ENCODE data around the gene ZFHX3. TPM values are rescaled to one million over a fixed set of nuclear protein-coding genes. Genes with fewer than 3 reads are reported as not detected.

The ZFHX3 gene
- total and polyA plus RNA-seq, 9 of the 15 experiments (the other 6 are each of a cell fraction or from before 2014, with no cell fraction given) = 0.01 to 0.23 (median 0.06) TPM; not detected in 4

GRCh38 chr16:73095885-73096421, 48.0 kb upstream of the ZFHX3 start:
- FAIRE-seq = no peak
- Histone ChIP-seq H3K79me2 (ENCODE audit: control insufficient read depth, insufficient read depth, low read length) (no peaks in the 10 kb centered on the region), H3K9me3 (replicated peaks; ENCODE audit: control insufficient read depth, insufficient read depth, low read depth, low read length) (no peaks in the 10 kb centered on the region), H3K4me2 (ENCODE audit: insufficient read depth, low read length) (no peak overlapping the region), H3K9ac (ENCODE audit: insufficient read depth in 1 of 2, low read depth in 2 of 2, low read length in 2 of 2) (no peak overlapping the region), H3K4me1 (replicated peaks in 1 of 2; ENCODE audit: control insufficient read depth in 2 of 2, insufficient read depth in 2 of 2, low read length in 2 of 2) (no peaks in the 10 kb centered on the region), H3K36me3 (ENCODE audit: control insufficient read depth, insufficient read depth, low read length) (no peaks in the 10 kb centered on the region), H3K9me1 (ENCODE audit: control insufficient read depth, insufficient read depth, low read length) (no peaks in the 10 kb centered on the region), H2AFZ (ENCODE audit: low read depth, low read length) (no peak overlapping the region), H3K4me3 (no peak overlapping the region), H3K27ac (ENCODE audit: extremely low read depth, low read depth, low read length) (no peak overlapping the region), H3K27me3 (ENCODE audit: control insufficient read depth in 2 of 2, insufficient read depth in 2 of 2, low read length in 2 of 2) (peaks cover 20% of the 10 kb centered on the region in 2 experiments; a peak in 4 of 5 replicates), H4K20me1 (replicated peaks; ENCODE audit: control insufficient read depth, insufficient read depth, low read length) (no peaks in the 10 kb centered on the region)
- no peak for ATAC-seq
- intact Hi-C loops (cut with micrococcal nuclease) = no loop called here
- CTCF ChIA-PET (ENCODE audit: low intra/inter-chr PET ratio) = no interaction called here
- WGBS (ENCODE audit: insufficient coverage, low coverage, missing lambda C conversion rate) = 0% methylated on average over 6 of the region's 9 CpGs
- BruUV-seq (replicated peaks) = no TSS peak
- in situ Hi-C loops (cut with MboI) = no loop called here
- no peak for TF ChIP-seq ZNF785 (CRISPR knock-in tag; IDR thresholded peaks at IDR 0.05)
- peak; percentile 52 for TF ChIP-seq NFIC (IDR thresholded peaks at IDR 0.05)
- DNase-seq (ENCODE audit: extremely low read depth in 1 of 4, low spot score in 3 of 4) = no peak
- POLR2A ChIA-PET = interaction anchor here (0.7 kb wide), 1 partner anchor 232 kb away, joined by 3 read pairs; no protein-coding TSS in a partner anchor

- in situ Hi-C loops (cut with MboI) = no loop called here
Measured at GRCh38 chr16:73095142-73095820, 47.4 kb upstream of the ZFHX3 start.

More at GRCh38 chr16:73095142-73095820, 47.4 kb upstream of the ZFHX3 start:
- Histone ChIP-seq H3K9ac (ENCODE audit: insufficient read depth in 1 of 2, low read depth in 2 of 2, low read length in 2 of 2) (no peak overlapping the region), H3K27me3 (ENCODE audit: control insufficient read depth in 2 of 2, insufficient read depth in 2 of 2, low read length in 2 of 2) (peaks cover 20% of the 10 kb centered on the region in 2 experiments; a peak in 4 of 5 replicates), H3K4me2 (ENCODE audit: insufficient read depth, low read length) (no peak overlapping the region), H2AFZ (ENCODE audit: low read depth, low read length) (no peak overlapping the region), H3K27ac (ENCODE audit: extremely low read depth, low read depth, low read length) (no peak overlapping the region), H4K20me1 (replicated peaks; ENCODE audit: control insufficient read depth, insufficient read depth, low read length) (no peaks in the 10 kb centered on the region), H3K4me1 (replicated peaks in 1 of 2; ENCODE audit: control insufficient read depth in 2 of 2, insufficient read depth in 2 of 2, low read length in 2 of 2) (no peaks in the 10 kb centered on the region), H3K79me2 (ENCODE audit: control insufficient read depth, insufficient read depth, low read length) (no peaks in the 10 kb centered on the region), H3K4me3 (no peak overlapping the region), H3K9me1 (ENCODE audit: control insufficient read depth, insufficient read depth, low read length) (no peaks in the 10 kb centered on the region), H3K36me3 (ENCODE audit: control insufficient read depth, insufficient read depth, low read length) (no peaks in the 10 kb centered on the region), H3K9me3 (replicated peaks; ENCODE audit: control insufficient read depth, insufficient read depth, low read depth, low read length) (no peaks in the 10 kb centered on the region)
- ChIA-PET POLR2A (interaction anchor here (0.6 to 0.7 kb wide), 2 partner anchors 9 to 231 kb away, joined by 3 to 4 read pairs; no protein-coding TSS in a partner anchor), CTCF (ENCODE audit: low intra/inter-chr PET ratio) (no interaction called here)
- FAIRE-seq (no peak), DNase-seq (ENCODE audit: extremely low read depth in 1 of 4, low spot score in 3 of 4) (no peak), ATAC-seq (no peak)
- BruUV-seq (replicated peaks) = no TSS peak
- WGBS (ENCODE audit: insufficient coverage, low coverage, missing lambda C conversion rate) = 0% methylated on average over 6 of the region's 6 CpGs
- TF ChIP-seq SMARCE1 (IDR thresholded peaks at IDR 0.05) (no peak), MECOM (CRISPR knock-in tag; IDR thresholded peaks at IDR 0.05) (no peak), ZNF133 (CRISPR knock-in tag; IDR thresholded peaks at IDR 0.05) (no peak), HNRNPH1 (optimal IDR thresholded peaks at IDR 0.05; ENCODE audit: low read depth, low read length) (no peak), PTTG1 (tag; IDR thresholded peaks at IDR 0.05; ENCODE audit: low read depth) (no peak)
- intact Hi-C loops (cut with micrococcal nuclease) = no loop called here

All from K562 (cell line).